ENCODE results near the gene ALDH1L1. TPM values are rescaled to one million over a fixed set of nuclear protein-coding genes. Genes with fewer than 3 reads are reported as not detected.
"Not testable (repeated sequence)": the region's sequence is repeated elsewhere in the genome, so short reads cannot be mapped to it uniquely, and the experiment has no call there.

Gene ALDH1L1
- total and polyA plus RNA-seq, 2 of the 13 experiments (the other 11 are each of a cell fraction or from before 2014, with no cell fraction given): 11.2 to 28.7 TPM

DNA sequence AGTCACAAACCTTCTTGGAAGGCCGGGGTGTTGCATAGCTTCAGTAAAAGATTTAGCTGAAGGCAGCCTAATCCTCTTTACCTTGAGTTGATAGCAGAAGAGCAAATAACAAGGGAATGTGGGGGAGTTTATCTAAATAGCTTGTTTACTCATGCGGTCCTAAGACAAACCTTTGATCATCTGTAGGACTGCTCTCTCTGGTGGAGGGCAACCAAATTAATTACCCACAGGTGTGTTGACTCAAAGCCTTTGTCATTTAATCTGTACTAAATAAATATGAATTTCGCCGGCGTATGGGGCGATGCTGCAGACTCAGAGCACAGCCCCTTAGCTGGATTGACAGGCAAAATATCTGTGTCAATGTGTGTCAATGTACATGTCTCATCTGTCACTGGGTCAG, 113.7 kb downstream of the ALDH1L1 start (continued):
- not testable (repeated sequence) for TF ChIP-seq SOX6 (IDR thresholded peaks at IDR 0.05); CREM (CRISPR knock-in tag; IDR thresholded peaks at IDR 0.05); EP300 (CRISPR knock-in tag; IDR thresholded peaks at IDR 0.05; ENCODE audit: borderline replicate concordance)
- TF ChIP-seq SOX6 (CRISPR knock-in tag; IDR thresholded peaks at IDR 0.05) (peak; percentile 82), SIX1 (CRISPR knock-in tag; IDR thresholded peaks at IDR 0.05; ENCODE audit: borderline replicate concordance) (peak; percentile 71; the same call in 1 of the 2 replicates), HMG20A (CRISPR knock-in tag; IDR thresholded peaks at IDR 0.05; ENCODE audit: borderline replicate concordance) (peak; percentile 54; the same call in 1 of the 2 replicates), ZBTB7B (CRISPR knock-in tag; IDR thresholded peaks at IDR 0.05) (0 out of 2 replicates have a peak, but pooled peaks have one; percentile 23), NR2F2 (IDR thresholded peaks at IDR 0.05; ENCODE audit: borderline replicate concordance, low read depth) (0 out of 2 replicates have a peak, but pooled peaks have one; percentile 39), PITX1 (CRISPR knock-in tag; IDR thresholded peaks at IDR 0.05) (peak; percentile 81), HMG20B (CRISPR knock-in tag; conservative IDR thresholded peaks at IDR 0.05) (peak; percentile 83), BCL6 (CRISPR knock-in tag; IDR thresholded peaks at IDR 0.05) (peak; percentile 72), CREM (IDR thresholded peaks at IDR 0.05) (peak; percentile 45; the same call in 1 of the 2 replicates), FOXA3 (CRISPR knock-in tag; IDR thresholded peaks at IDR 0.05) (peak; percentile 86), HDAC2 (CRISPR knock-in tag; IDR thresholded peaks at IDR 0.05) (peak; percentile 47; the same call in 1 of the 2 replicates), EP300 (IDR thresholded peaks at IDR 0.05; ENCODE audit: low read depth in 2 of 2, low read length in 2 of 2) (peak in 1 of 2 experiments; percentile 55; a peak in 1 of 4 replicates), PHF21A (CRISPR knock-in tag; IDR thresholded peaks at IDR 0.05) (peak; percentile 46; the same call in 1 of the 2 replicates), ISL2 (CRISPR knock-in tag; IDR thresholded peaks at IDR 0.05) (peak; percentile 76)
- TF ChIP-seq, protein P1, sequence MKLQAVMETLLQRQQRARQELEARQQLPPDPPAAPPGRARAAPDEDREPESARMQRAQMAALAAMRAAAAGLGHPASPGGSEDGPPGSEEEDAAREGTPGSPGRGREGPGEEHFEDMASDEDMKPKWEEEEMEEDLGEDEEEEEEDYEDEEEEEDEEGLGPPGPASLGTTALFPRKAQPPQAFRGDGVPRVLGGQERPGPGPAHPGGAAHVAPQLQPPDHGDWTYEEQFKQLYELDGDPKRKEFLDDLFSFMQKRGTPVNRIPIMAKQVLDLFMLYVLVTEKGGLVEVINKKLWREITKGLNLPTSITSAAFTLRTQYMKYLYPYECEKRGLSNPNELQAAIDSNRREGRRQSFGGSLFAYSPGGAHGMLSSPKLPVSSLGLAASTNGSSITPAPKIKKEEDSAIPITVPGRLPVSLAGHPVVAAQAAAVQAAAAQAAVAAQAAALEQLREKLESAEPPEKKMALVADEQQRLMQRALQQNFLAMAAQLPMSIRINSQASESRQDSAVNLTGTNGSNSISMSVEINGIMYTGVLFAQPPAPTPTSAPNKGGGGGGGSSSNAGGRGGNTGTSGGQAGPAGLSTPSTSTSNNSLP (IDR thresholded peaks at IDR 0.05; ENCODE audit: low read depth, low read length): 0 out of 2 replicates have a peak, but pooled peaks have one; percentile 20
- TF ChIP-seq, protein P2, sequence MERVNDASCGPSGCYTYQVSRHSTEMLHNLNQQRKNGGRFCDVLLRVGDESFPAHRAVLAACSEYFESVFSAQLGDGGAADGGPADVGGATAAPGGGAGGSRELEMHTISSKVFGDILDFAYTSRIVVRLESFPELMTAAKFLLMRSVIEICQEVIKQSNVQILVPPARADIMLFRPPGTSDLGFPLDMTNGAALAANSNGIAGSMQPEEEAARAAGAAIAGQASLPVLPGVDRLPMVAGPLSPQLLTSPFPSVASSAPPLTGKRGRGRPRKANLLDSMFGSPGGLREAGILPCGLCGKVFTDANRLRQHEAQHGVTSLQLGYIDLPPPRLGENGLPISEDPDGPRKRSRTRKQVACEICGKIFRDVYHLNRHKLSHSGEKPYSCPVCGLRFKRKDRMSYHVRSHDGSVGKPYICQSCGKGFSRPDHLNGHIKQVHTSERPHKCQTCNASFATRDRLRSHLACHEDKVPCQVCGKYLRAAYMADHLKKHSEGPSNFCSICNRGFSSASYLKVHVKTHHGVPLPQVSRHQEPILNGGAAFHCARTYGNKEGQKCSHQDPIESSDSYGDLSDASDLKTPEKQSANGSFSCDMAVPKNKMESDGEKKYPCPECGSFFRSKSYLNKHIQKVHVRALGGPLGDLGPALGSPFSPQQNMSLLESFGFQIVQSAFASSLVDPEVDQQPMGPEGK (CRISPR knock-in tag; IDR thresholded peaks at IDR 0.05): peak; percentile 59
- TF ChIP-seq, protein P3, sequence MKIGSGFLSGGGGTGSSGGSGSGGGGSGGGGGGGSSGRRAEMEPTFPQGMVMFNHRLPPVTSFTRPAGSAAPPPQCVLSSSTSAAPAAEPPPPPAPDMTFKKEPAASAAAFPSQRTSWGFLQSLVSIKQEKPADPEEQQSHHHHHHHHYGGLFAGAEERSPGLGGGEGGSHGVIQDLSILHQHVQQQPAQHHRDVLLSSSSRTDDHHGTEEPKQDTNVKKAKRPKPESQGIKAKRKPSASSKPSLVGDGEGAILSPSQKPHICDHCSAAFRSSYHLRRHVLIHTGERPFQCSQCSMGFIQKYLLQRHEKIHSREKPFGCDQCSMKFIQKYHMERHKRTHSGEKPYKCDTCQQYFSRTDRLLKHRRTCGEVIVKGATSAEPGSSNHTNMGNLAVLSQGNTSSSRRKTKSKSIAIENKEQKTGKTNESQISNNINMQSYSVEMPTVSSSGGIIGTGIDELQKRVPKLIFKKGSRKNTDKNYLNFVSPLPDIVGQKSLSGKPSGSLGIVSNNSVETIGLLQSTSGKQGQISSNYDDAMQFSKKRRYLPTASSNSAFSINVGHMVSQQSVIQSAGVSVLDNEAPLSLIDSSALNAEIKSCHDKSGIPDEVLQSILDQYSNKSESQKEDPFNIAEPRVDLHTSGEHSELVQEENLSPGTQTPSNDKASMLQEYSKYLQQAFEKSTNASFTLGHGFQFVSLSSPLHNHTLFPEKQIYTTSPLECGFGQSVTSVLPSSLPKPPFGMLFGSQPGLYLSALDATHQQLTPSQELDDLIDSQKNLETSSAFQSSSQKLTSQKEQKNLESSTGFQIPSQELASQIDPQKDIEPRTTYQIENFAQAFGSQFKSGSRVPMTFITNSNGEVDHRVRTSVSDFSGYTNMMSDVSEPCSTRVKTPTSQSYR (CRISPR knock-in tag; IDR thresholded peaks at IDR 0.05; ENCODE audit: borderline replicate concordance): peak; percentile 47; the same call in 1 of the 2 replicates
- TF ChIP-seq, protein P4, sequence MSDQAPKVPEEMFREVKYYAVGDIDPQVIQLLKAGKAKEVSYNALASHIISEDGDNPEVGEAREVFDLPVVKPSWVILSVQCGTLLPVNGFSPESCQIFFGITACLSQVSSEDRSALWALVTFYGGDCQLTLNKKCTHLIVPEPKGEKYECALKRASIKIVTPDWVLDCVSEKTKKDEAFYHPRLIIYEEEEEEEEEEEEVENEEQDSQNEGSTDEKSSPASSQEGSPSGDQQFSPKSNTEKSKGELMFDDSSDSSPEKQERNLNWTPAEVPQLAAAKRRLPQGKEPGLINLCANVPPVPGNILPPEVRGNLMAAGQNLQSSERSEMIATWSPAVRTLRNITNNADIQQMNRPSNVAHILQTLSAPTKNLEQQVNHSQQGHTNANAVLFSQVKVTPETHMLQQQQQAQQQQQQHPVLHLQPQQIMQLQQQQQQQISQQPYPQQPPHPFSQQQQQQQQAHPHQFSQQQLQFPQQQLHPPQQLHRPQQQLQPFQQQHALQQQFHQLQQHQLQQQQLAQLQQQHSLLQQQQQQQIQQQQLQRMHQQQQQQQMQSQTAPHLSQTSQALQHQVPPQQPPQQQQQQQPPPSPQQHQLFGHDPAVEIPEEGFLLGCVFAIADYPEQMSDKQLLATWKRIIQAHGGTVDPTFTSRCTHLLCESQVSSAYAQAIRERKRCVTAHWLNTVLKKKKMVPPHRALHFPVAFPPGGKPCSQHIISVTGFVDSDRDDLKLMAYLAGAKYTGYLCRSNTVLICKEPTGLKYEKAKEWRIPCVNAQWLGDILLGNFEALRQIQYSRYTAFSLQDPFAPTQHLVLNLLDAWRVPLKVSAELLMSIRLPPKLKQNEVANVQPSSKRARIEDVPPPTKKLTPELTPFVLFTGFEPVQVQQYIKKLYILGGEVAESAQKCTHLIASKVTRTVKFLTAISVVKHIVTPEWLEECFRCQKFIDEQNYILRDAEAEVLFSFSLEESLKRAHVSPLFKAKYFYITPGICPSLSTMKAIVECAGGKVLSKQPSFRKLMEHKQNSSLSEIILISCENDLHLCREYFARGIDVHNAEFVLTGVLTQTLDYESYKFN (CRISPR knock-in tag; conservative IDR thresholded peaks at IDR 0.05): peak; percentile 36; the same call in 1 of the 2 replicates

Data from HepG2 (cell line).